Ovary (tissue), 9 donors: ENCODE data around the gene ST6GALNAC3. TPM values are rescaled to one million over a fixed set of nuclear protein-coding genes. Genes with fewer than 3 reads are reported as not detected.
A peak's percentile ranks its signal among the peaks of the same experiment; 100 is the strongest.

Experiments used
- DNase-seq, 5 donors: peaks; one replicate each; pipeline ENCODE4 v3.0.0-alpha.2; 2019 to 2020
- H3K27ac ChIP-seq, 2 donors: fragments of 200-600 bp; one replicate each; pipeline versions ENCODE4 v1.5.1 to v1.8.0; 2019 to 2022
- H3K27me3 ChIP-seq: fragments of 200-600 bp; one replicate; pipeline ENCODE4 v1.8.0; 2022
- H3K36me3 ChIP-seq: fragments of 200-600 bp; sonication (generic); one replicate; pipeline ENCODE4 v1.5.1; 2019
- H3K4me1 ChIP-seq: one replicate; pipeline ENCODE4 v1.8.1; 2013; ENCODE audit warnings: mild to moderate bottlenecking, moderate library complexity; ENCODE audit not compliant: insufficient read depth
- H3K4me3 ChIP-seq: fragments of 200-600 bp; sonication (generic); one replicate; pipeline ENCODE4 v1.5.1; 2017
- H3K9me3 ChIP-seq, 2 donors: fragments of 200-600 bp in 1 of 2; sonication (generic) in 1 of 2; one replicate each; pipeline versions ENCODE4 v1.5.1 to v1.8.1; 2013 to 2019; ENCODE audit warnings: mild to moderate bottlenecking in 1 of 2, moderate library complexity in 1 of 2
- CTCF ChIP-seq, 3 donors: fragments of 450-650 bp in 2 of 3; fragments of 200-600 bp in 1 of 3; IDR thresholded peaks; one replicate each; pipeline versions ENCODE4 v1.5.1 to v1.8.0; 2016 to 2022; ENCODE audit warnings: antibody characterized with exemption in 3 of 3, mild to moderate bottlenecking in 1 of 3
- EP300 ChIP-seq: sonication (generic); formaldehyde crosslinking; IDR thresholded peaks from one replicate; pipeline ENCODE4 v1.6.1; 2017; ENCODE audit warnings: antibody characterized with exemption
- POLR2A ChIP-seq: fragments of 450-650 bp; IDR thresholded peaks from one replicate; pipeline ENCODE4 v1.6.1; 2017; ENCODE audit warnings: antibody characterized with exemption, mild to moderate bottlenecking, moderate library complexity
- WGBS, 3 donors: extraction: QIAGEN DNeasy Blood & Tissue Kit in 1 of 3; methylation state at CpG; one replicate each; pipeline versions ENCODE4 v1.1.5 to v1.1.7; 2013 to 2017; 5-methylcytosine and 5-hydroxymethylcytosine counted together
- intact Hi-C, 4 donors: fragments of 100-400 bp; cut with DNase I; formaldehyde crosslinking; loops; one replicate each; pipeline versions ENCODE4 v1.11.0 to v1.15.1; 2022 to 2023
- polyA plus RNA-seq, 2 donors: library from polyadenylated mRNA; stranded (reverse); fragments of 200-250 nt in 1 of 2; fragments of 350-450 nt in 1 of 2; fragmentation: Illumina TruSeq in 1 of 2; extraction: RNeasy Lipid Tissue Mini Kit (QIAGEN cat#74804) in 1 of 2; gene quantifications; one replicate each; pipeline ENCODE4 v1.2.3, GENCODE V29; 2013 to 2014
- total RNA-seq, 7 donors: library from RNA; depleted of rRNA in 2 of 7; stranded (reverse); fragments of >200 nt in 2 of 7; fragmentation: NEBNext Ultra II Directional in 3 of 7; extraction: Animal tissue kit (Norgen Biotek cat#: 25700) in 3 of 7; gene quantifications; one replicate each; pipeline versions ENCODE4 v1.1.0 to v1.2.4, GENCODE V29; 2016 to 2023
- donor health status: DM: no; HTN: no; CAD: no; lungs with moderate emphysema.
- donor health status: DM: no; HTN: no; CAD: no.
- donor health status: Bipolar disorder and iron deficiency.
- donor health status: DM: yes; HTN: yes; CAD: no.
- donor health status: DM: no; HTN: no; CAD: no.
- donor health status: DM: yes; HTN: yes; CAD: no.

Gene ST6GALNAC3
- total and polyA plus RNA-seq, 9 donors: 1.9 to 6.7 (median 4.0) TPM

- DNase-seq: no peak
- H3K9me3 ChIP-seq: no peaks in the 10 kb centered on the region
- intact Hi-C loops: no loop called here
- TF ChIP-seq POLR2A: no peak
- 59 to 71% (median 69%) methylated on average over 5 of the region's 5 CpGs for WGBS, 3 donors
- H3K36me3 ChIP-seq: no peaks in the 10 kb centered on the region
- no peaks in the 10 kb centered on the region for H3K27me3 ChIP-seq
- H3K4me3 ChIP-seq: no peak overlapping the region
- H3K4me1 ChIP-seq: peaks cover 3% of the 10 kb centered on the region
- H3K27ac ChIP-seq: no peak overlapping the region
Observed at GRCh38 chr1:76073481-76073880, 1.1 kb upstream of the ST6GALNAC3 start.

- Histone ChIP-seq H3K27ac (no peak overlapping the region), H3K36me3 (no peaks in the 10 kb centered on the region), H3K9me3 (no peaks in the 10 kb centered on the region), H3K4me1 (peaks cover 3% of the 10 kb centered on the region), H3K27me3 (no peaks in the 10 kb centered on the region), H3K4me3 (peak overlapping the region; percentile 82)
- DNase-seq: no peak
- intact Hi-C loops: no loop called here
- 11 to 17% (median 12%) methylated on average over 9 of the region's 9 CpGs for WGBS, 3 donors
- TF ChIP-seq POLR2A (no peak), EP300 (no peak), CTCF (IDR thresholded peaks at IDR 0.05) (no peak)
Observed at GRCh38 chr1:76075188-76075489, 593 bp downstream of the ST6GALNAC3 start.

- H3K36me3 ChIP-seq: no peaks in the 10 kb centered on the region
- peaks cover 3% of the 10 kb centered on the region for H3K4me1 ChIP-seq
- intact Hi-C loops: no loop called here
- no peak overlapping the region for H3K4me3 ChIP-seq
- TF ChIP-seq CTCF (IDR thresholded peaks at IDR 0.05) (no peak), POLR2A (no peak), EP300 (no peak)
- 80 to 91% (median 84%) methylated on average over 5 of the region's 5 CpGs for WGBS, 3 donors
- no peak overlapping the region for H3K27ac ChIP-seq
- no peaks in the 10 kb centered on the region for H3K27me3 ChIP-seq
- DNase-seq: no peak
- no peaks in the 10 kb centered on the region for H3K9me3 ChIP-seq
Observed at GRCh38 chr1:76075877-76076276, 1.3 kb downstream of the ST6GALNAC3 start.

GRCh38 chr1:76079475-76080227, 5.1 kb downstream of the ST6GALNAC3 start:
- no peak for DNase-seq
- Histone ChIP-seq H3K36me3 (no peaks in the 10 kb centered on the region), H3K9me3 (no peaks in the 10 kb centered on the region), H3K4me1 (peaks cover 3% of the 10 kb centered on the region), H3K4me3 (no peak overlapping the region), H3K27me3 (no peaks in the 10 kb centered on the region), H3K27ac (no peak overlapping the region)
- intact Hi-C loops: no loop called here
- WGBS, 3 donors: 95 to 97% (median 96%) methylated on average over 7 of the region's 7 CpGs
- no peak for TF ChIP-seq CTCF (IDR thresholded peaks at IDR 0.05)
- TF ChIP-seq EP300: no peak
- no peak for TF ChIP-seq POLR2A

GRCh38 chr1:76080552-76081079, 6.1 kb downstream of the ST6GALNAC3 start:
- TF ChIP-seq EP300 (no peak), CTCF (IDR thresholded peaks at IDR 0.05) (no peak), POLR2A (no peak)
- H3K36me3 ChIP-seq: no peaks in the 10 kb centered on the region
- no peak overlapping the region for H3K4me3 ChIP-seq
- H3K9me3 ChIP-seq: no peaks in the 10 kb centered on the region
- H3K4me1 ChIP-seq: no peaks in the 10 kb centered on the region
- 73 to 81% (median 77%) methylated on average over 4 of the region's 4 CpGs for WGBS, 3 donors
- intact Hi-C loops: no loop called here
- no peaks in the 10 kb centered on the region for H3K27me3 ChIP-seq
- no peak overlapping the region for H3K27ac ChIP-seq
- DNase-seq: no peak
